Fibroblast of the aortic adventitia (primary cell): Measurements from ENCODE around the gene CCKAR. TPM values are rescaled to one million over a fixed set of nuclear protein-coding genes. Genes with fewer than 3 reads are reported as not detected.

ENCODE experiments used
- DNase-seq: peaks from one replicate; pipeline ENCODE4 v3.0.0-alpha.2; 2010; ENCODE audit warnings: low read depth
- H3K4me3 ChIP-seq: 2 replicates; pipeline ENCODE4 v1.5.1; 2011; ENCODE audit warnings: low read depth, mild to moderate bottlenecking, control low read depth, low read length, moderate library complexity
- total RNA-seq: library from RNA; depleted of rRNA; stranded (reverse); fragments of >200 nt; gene quantifications from 2 replicates; pipeline ENCODE4 v1.2.3, GENCODE V29; 2012; ENCODE audit warnings: low replicate concordance
- TF ChIP-seq, protein P1 (sequence below): IDR thresholded peaks from 2 replicates; pipeline ENCODE4 v1.5.1; 2011; ENCODE audit warnings: mild to moderate bottlenecking, low read length, control low read depth, inconsistent platforms; ENCODE audit not compliant: insufficient read depth

Gene CCKAR
- total RNA-seq, 1 donor = 3.1 TPM

DNA sequence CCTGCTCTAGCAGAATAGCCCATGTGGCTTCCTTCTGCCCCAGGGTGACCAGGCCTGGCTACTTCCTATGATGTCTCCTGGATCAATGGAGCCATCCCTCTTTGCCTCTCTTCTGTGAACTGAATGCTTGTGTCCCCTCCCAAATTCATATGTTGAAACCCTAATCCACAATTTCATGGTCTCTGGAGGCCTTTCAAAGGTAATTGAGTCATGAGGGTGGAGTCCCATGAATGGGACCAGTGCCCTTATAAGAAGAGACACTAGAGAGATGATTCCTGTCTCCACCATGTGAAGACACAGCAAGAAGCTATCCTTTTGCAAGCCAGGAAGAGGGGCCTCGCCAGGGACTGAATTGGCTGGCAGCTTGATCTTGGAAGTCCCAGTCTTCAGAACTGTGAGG lies 18.4 kb downstream of the CCKAR start:
- no peak for DNase-seq
- H3K4me3 ChIP-seq = no peak overlapping the region
- TF ChIP-seq, protein P1, sequence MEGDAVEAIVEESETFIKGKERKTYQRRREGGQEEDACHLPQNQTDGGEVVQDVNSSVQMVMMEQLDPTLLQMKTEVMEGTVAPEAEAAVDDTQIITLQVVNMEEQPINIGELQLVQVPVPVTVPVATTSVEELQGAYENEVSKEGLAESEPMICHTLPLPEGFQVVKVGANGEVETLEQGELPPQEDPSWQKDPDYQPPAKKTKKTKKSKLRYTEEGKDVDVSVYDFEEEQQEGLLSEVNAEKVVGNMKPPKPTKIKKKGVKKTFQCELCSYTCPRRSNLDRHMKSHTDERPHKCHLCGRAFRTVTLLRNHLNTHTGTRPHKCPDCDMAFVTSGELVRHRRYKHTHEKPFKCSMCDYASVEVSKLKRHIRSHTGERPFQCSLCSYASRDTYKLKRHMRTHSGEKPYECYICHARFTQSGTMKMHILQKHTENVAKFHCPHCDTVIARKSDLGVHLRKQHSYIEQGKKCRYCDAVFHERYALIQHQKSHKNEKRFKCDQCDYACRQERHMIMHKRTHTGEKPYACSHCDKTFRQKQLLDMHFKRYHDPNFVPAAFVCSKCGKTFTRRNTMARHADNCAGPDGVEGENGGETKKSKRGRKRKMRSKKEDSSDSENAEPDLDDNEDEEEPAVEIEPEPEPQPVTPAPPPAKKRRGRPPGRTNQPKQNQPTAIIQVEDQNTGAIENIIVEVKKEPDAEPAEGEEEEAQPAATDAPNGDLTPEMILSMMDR = no peak

DNA sequence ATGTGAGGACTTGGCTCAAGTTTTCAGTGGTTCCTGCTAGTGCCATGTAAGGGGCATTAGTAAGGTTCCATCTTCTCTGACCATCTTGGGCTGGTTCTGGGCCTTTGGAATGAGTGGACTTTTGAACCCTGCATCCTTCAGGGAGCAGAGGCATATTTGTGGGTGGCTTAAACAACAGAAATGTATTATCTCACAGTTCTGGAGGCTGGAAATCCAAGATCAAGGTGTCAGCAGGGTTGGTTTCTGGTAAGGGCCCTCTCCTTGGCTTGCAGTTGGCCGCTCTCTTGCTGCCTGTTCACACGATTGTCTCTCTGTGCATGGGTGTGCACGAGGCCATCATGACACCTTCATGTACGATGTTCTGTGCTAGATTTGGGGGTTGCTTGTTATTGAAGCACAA lies 21.3 kb downstream of the CCKAR start:
- TF ChIP-seq, protein P1 = no peak
- no peak overlapping the region for H3K4me3 ChIP-seq
- DNase-seq = no peak

DNA sequence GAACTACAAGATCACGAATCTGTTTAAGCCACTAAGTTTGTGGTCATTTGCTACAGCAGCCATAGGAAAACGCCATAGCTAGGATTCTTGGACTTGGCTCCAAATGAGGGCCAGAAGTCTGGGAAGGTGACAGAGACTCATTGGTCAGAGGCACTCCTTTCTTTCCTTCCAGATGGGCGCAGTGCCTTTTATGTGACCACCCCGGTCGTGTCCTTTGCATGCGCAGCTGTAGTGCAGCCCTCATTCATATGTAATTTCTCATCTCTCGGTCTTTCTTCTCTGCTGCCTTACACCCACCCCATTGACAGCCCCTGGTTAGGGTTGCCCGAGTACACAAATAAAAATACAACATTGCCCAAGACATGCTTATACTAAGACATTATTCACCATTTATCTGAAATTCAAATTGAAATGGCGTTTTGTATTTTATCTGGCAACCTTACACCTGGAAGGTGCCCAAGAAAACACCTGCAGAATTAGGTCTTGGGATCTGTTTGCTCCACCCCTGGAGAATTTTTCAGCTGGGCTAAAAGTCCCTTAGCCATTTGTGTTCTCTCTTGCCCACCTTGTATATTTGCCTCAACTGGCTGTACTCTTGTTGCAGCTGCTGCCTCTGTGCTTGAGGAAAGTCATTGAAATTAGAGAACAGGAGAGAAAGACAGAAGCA lies 21.9 kb downstream of the CCKAR start:
- H3K4me3 ChIP-seq = no peak overlapping the region
- TF ChIP-seq, protein P1 = no peak
- DNase-seq = no peak

DNA sequence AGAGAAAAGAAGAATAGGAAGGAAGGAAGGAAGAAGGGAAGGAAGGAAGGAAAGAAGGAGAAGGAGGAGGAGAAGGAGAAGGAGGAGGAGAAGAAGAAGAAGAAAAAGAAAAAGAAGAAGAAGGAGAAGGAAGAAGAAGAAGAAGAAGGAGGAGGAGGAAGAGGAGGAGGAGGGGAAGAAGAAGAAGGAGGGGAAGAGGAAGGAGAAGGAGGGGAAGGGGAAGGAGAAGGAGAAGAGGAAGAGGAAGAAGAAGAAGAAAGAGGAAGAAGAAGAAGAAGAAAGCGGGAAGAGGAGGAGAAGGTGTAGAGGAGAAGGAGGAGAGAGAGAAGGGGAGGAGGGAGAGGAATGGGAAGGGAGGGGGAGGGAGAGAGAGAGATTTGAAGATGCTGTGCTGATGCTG lies 22.6 kb downstream of the CCKAR start:
- DNase-seq = no peak
- H3K4me3 ChIP-seq = no peak overlapping the region
- TF ChIP-seq, protein P1 = no peak

DNA sequence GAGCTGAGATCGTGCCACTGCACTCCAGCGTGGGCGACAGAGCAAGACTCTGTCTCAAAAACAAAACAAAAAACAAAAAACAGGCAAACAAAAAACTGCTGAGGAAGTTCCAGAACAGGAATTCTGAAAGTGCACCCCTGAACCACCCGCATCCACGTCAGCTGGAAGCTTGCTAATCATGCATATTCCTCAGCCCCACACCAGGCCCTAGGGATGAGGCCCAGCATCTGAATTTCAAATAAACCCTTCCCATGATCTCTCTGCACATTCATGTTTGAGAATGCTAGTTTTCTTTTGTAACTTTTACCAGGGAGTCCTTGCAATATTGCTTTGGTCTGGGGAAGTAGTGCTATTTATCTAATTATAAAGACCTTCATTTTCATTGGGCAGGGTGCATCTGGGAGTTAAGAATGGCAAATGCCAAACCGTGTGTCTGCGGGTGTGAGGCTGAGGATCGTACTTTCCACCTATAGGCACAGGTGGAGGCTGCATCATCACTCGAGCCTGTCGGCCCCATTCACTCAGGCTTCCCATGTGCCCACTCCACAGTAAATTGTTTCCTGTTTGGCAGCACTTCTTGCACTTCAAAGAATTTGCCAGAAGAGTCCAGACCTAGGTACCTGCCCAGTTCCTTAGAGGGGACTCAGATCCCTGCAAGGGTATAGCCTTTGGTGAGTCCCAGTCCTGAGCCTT lies 23.6 kb downstream of the CCKAR start:
- no peak for DNase-seq
- H3K4me3 ChIP-seq = no peak overlapping the region
- TF ChIP-seq, protein P1 = no peak

DNA sequence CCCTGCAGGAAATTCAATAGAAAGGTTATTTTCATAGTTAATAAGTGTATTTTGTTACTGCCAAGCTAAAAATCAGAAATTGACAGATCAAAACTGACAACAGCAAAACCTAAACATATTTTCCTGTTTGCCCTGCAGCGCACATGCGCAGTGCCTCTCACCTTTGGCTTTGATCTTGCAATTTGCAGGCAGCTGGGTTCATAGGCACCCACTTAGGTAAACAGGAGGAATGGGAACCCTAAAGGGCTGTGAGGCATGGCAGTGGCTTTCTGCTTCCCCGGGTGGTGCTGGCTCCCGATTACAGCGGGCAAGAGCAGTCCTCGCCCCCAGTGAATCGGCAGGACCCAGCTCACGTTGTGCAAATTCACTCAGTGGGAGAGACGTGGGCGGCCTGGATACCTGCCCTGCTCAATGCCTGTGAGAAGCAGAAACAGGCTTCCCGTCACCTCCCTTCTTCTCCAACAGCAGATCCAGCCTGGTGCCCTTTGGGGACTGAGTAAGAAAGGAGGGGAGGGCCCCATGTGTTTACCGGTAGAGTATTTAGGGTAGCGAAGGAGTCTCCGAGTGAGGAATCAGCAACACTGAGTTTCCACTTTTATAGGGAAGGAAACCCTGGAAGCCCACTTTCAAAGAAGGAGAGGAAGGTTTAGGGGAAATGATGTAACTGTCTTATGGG lies 25.7 kb downstream of the CCKAR start:
- DNase-seq = no peak

More for the DNA sequence above, 25.7 kb downstream of the CCKAR start:
- no peak overlapping the region for H3K4me3 ChIP-seq
- TF ChIP-seq, protein P1 = no peak
